OCI-LY7 (cell line): Measurements from ENCODE around the gene NPB. TPM values are rescaled to one million over a fixed set of nuclear protein-coding genes. Genes with fewer than 3 reads are reported as not detected.

Experiments
- BruUV-seq: library from RNA; stranded (reverse); fragments of 400-500 nt; replicated peaks from 2 replicates; lab custom pipeline; 2021; lab: Mats Ljungman, UMichigan
- CTCF ChIA-PET: fragments of 300-600 bp; sonication (Branson Sonifier 250); formaldehyde crosslinking; loops from one replicate; lab custom pipeline; 2022; ENCODE audit warnings: antibody characterized with exemption; ENCODE audit not compliant: unreplicated experiment; lab: Charles Lee
- POLR2A ChIA-PET: fragments of 300-600 bp; sonication (Branson Sonifier 250); formaldehyde crosslinking; loops from one replicate; lab custom pipeline; 2022; ENCODE audit warnings: antibody characterized with exemption; lab: Charles Lee
- DNase-seq: peaks from one replicate; pipeline ENCODE4 v3.0.0-alpha.2; 2015; ENCODE audit warnings: low spot score
- H2AFZ ChIP-seq: fragments of 200-600 bp; sonication (generic), shearing (Covaris generic); 2 replicates; pipeline ENCODE4 v1.6.1; 2014; ENCODE audit warnings: mild to moderate bottlenecking, antibody characterized with exemption, low read length, moderate library complexity
- H3K27ac ChIP-seq: fragments of 200-600 bp; sonication (generic); 2 replicates; pipeline ENCODE4 v1.5.1; 2014; ENCODE audit warnings: mixed run types, low read depth, mild to moderate bottlenecking, moderate library complexity, low read length, inconsistent platforms; ENCODE audit not compliant: poor library complexity, severe bottlenecking
- H3K36me3 ChIP-seq: fragments of 200-600 bp; sonication (generic); 2 replicates; pipeline ENCODE4 v1.6.1; 2014; ENCODE audit warnings: mild to moderate bottlenecking, antibody characterized with exemption, low read length, moderate library complexity, mixed read lengths; ENCODE audit not compliant: insufficient read depth
- H3K4me1 ChIP-seq: fragments of 200-600 bp; sonication (generic); 2 replicates; pipeline ENCODE4 v1.5.1; 2014; ENCODE audit warnings: mild to moderate bottlenecking, low read length; ENCODE audit not compliant: insufficient read depth, poor library complexity, severe bottlenecking
- H3K4me2 ChIP-seq: fragments of 200-600 bp; sonication (generic); 2 replicates; pipeline ENCODE4 v1.6.1; 2014; ENCODE audit warnings: mild to moderate bottlenecking, low read length
- H3K4me3 ChIP-seq: fragments of 200-600 bp; sonication (generic); 2 replicates; pipeline ENCODE4 v1.5.1; 2014; ENCODE audit warnings: mild to moderate bottlenecking, low read depth, low read length; ENCODE audit not compliant: poor library complexity, severe bottlenecking
- H3K79me2 ChIP-seq: fragments of 200-600 bp; sonication (generic); 2 replicates; pipeline ENCODE4 v1.6.1; 2016; ENCODE audit warnings: low read depth, mild to moderate bottlenecking, low read length, moderate library complexity, mixed read lengths; ENCODE audit not compliant: insufficient read depth
- H3K9me2 ChIP-seq: fragments of 200-600 bp; sonication (generic); 2 replicates; pipeline ENCODE4 v1.6.1; 2016; ENCODE audit warnings: mild to moderate bottlenecking, low read length, mixed read lengths; ENCODE audit not compliant: insufficient read depth
- H3K9me3 ChIP-seq: fragments of 200-600 bp; sonication (generic); 2 replicates; pipeline ENCODE4 v1.6.1; 2014; ENCODE audit warnings: mild to moderate bottlenecking, mixed run types, low read length, mixed read lengths
- H4K20me1 ChIP-seq: fragments of 200-600 bp; sonication (generic); 2 replicates; pipeline ENCODE4 v1.6.1; 2014; ENCODE audit warnings: mild to moderate bottlenecking, antibody characterized with exemption, low read length, moderate library complexity, mixed read lengths; ENCODE audit not compliant: insufficient read depth
- EZH2phosphoT487 ChIP-seq: fragments of 200-600 bp; sonication (generic); IDR thresholded peaks from 2 replicates; pipeline ENCODE4 v1.6.1; 2018; ENCODE audit warnings: low read depth, borderline replicate concordance, mild to moderate bottlenecking, mixed run types, antibody characterized with exemption, low read length, moderate library complexity, mixed read lengths
- intact Hi-C: fragments of 100-400 bp; cut with micrococcal nuclease; formaldehyde crosslinking; loops from one replicate; pipeline ENCODE4 v1.10.0; 2022; ENCODE audit not compliant: unreplicated experiment
- total RNA-seq, 2 experiments: library from RNA; depleted of rRNA in 1 of 2; stranded (reverse); fragments of >200 nt in 1 of 2; shearing (Covaris generic) in 1 of 2; gene quantifications; 2 replicates each; pipeline ENCODE4 v1.2.3, GENCODE V29; 2014 to 2022
- TF ChIP-seq, protein P1 (sequence below): fragments of 200-600 bp; sonication (generic); conservative IDR thresholded peaks from 2 replicates; pipeline ENCODE4 v1.5.1; 2014; ENCODE audit warnings: mild to moderate bottlenecking, antibody characterized with exemption, low read length, moderate library complexity, mixed read lengths

Gene NPB
- total RNA-seq, 2 experiments from 2014 or later: 2.8 to 3.2 TPM

DNA sequence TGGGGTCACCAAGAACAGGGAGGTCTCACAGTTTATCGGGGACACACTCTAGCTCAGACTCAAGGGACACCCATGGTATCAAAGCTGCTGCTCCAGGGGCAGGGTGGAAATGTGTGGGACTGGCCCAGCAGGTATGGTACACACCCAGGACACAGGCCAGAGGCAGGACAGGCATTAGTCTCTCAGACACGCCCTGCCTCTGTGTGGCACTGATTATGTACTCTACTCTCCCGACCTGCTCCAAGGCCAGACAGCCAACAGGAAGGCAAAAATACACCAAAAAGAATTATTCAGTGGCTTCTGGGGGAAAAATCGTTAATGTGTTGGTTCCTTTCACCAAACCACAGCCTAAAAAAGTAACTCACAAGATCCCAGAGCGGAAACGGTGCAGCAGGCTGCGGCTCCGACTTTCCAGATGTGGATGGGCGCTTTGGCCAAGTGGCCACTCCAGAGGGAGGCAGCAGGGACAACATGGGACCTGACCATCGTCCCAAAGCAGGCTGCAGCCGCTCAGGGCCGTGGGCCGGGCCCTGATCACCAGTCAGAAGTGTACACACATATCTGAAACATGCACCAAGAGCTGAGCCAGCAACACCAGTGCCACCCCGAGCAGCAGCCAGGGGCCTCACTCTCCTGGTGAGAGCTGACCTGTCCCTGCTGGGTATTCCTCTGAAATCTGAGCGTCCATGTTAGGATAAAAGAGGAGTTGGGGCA is 17.0 kb downstream of the NPB start:
- Histone ChIP-seq H3K79me2 (peaks cover 18% of the 10 kb centered on the region), H3K4me2 (peak overlapping the region; percentile 74; the same call in 1 of the 2 replicates), H2AFZ (no peak overlapping the region), H4K20me1 (peaks cover 8% of the 10 kb centered on the region), H3K9me3 (no peaks in the 10 kb centered on the region), H3K4me3 (no peak overlapping the region), H3K27ac (peak overlapping the region; percentile 5), H3K36me3 (peaks cover 51% of the 10 kb centered on the region), H3K9me2 (no peaks in the 10 kb centered on the region), H3K4me1 (peaks cover 25% of the 10 kb centered on the region)
- no TSS peak for BruUV-seq
- no peak for DNase-seq
- CTCF ChIA-PET: no interaction called here
- TF ChIP-seq, protein P1, sequence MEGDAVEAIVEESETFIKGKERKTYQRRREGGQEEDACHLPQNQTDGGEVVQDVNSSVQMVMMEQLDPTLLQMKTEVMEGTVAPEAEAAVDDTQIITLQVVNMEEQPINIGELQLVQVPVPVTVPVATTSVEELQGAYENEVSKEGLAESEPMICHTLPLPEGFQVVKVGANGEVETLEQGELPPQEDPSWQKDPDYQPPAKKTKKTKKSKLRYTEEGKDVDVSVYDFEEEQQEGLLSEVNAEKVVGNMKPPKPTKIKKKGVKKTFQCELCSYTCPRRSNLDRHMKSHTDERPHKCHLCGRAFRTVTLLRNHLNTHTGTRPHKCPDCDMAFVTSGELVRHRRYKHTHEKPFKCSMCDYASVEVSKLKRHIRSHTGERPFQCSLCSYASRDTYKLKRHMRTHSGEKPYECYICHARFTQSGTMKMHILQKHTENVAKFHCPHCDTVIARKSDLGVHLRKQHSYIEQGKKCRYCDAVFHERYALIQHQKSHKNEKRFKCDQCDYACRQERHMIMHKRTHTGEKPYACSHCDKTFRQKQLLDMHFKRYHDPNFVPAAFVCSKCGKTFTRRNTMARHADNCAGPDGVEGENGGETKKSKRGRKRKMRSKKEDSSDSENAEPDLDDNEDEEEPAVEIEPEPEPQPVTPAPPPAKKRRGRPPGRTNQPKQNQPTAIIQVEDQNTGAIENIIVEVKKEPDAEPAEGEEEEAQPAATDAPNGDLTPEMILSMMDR: no peak
- TF ChIP-seq EZH2phosphoT487: no peak
- intact Hi-C loops: no loop called here
- POLR2A ChIA-PET: no interaction called here

DNA sequence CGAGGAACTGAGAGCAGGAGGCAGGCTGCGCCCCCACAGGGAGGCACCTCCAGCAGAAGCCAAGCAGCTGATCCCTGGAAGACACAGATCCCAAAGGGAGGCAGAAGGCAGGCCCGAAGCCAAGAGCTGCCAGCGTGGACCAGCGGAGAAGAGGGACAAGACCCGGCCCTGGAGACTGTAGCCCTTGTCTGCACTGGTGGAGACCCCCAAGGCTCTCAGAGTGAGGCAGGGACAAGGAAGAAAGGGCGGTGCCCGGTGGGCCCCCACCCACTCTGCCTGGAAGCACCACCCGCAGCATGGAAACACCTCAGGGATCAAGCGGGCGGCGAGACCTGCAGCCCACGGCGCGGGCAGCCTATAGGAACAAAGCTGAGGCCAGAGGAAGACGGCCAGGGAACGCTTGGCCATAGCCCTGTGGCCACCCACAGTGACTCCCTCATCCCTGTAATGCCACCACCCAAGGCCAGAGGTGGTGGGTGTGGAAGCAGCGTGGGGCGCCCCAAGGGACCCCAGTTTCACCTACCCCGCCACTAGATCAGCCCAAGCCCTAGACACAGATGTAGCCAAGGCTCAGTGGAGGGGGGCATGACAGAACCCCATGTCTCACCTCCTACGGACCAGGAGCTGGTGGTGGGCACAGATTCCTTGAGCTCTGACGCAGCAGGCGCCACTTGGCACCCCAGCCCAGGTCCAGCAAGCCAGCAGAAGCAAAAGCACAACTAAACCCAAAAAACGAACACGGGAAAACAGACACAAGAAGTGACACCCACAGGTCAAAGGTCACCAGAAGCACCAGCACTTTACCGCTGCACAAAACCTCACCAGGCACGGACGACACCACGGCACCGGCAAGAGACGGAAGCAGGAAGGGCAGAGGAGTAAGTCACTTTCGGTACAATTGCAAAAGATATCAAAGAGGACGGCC is 18.8 kb downstream of the NPB start:
- H3K4me3 ChIP-seq: no peak overlapping the region
- H2AFZ ChIP-seq: no peak overlapping the region
- POLR2A ChIA-PET: no interaction called here
- H3K79me2 ChIP-seq: peaks cover 36% of the 10 kb centered on the region
- no TSS peak for BruUV-seq
- CTCF ChIA-PET: no interaction called here
- peaks cover 41% of the 10 kb centered on the region for H3K4me1 ChIP-seq
- no peak overlapping the region for H3K4me2 ChIP-seq
- TF ChIP-seq, protein P1: no peak
- H3K9me3 ChIP-seq: no peaks in the 10 kb centered on the region
- H3K9me2 ChIP-seq: no peaks in the 10 kb centered on the region
- intact Hi-C loops: no loop called here
- H4K20me1 ChIP-seq: peaks cover 8% of the 10 kb centered on the region
- DNase-seq: no peak
- H3K27ac ChIP-seq: no peak overlapping the region
- peaks cover 32% of the 10 kb centered on the region for H3K36me3 ChIP-seq
